NCI-H2029 (cell line): Measurements from ENCODE around the gene LEPROT.
"Not testable (repeated sequence)": the region's sequence is repeated elsewhere in the genome, so short reads cannot be mapped to it uniquely, and the experiment has no call there.

Experiments
- DNase-seq: peaks from one replicate; lab custom pipeline; 2025; lab: John Stamatoyannopoulos, UW

Gene LEPROT

DNA sequence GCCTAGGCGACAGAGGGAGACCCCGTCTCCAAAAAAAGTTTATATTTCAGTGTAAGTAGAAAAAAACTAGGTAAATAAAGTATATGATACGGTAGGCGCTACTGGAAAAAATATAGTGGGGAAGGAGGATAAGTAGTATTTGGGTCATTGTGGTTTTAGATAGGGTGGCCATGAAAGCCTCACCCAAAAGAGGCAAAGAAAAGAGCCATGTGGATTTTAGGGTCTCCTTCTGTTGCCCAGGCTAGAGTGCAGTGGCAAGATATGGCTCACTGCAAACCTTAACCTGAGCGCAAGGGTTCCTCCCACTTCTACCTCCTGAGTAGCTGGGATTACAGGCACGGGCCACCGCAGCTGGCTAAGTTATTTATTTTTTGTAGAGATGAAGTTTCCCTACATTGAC, 17.1 kb downstream of the LEPROT start:
- DNase-seq: no peak

GRCh38 chr1:65440322-65440900, 19.9 kb downstream of the LEPROT start:
- no peak for DNase-seq

GRCh38 chr1:65440915-65441314, 20.4 kb downstream of the LEPROT start:
- DNase-seq: no peak

DNA sequence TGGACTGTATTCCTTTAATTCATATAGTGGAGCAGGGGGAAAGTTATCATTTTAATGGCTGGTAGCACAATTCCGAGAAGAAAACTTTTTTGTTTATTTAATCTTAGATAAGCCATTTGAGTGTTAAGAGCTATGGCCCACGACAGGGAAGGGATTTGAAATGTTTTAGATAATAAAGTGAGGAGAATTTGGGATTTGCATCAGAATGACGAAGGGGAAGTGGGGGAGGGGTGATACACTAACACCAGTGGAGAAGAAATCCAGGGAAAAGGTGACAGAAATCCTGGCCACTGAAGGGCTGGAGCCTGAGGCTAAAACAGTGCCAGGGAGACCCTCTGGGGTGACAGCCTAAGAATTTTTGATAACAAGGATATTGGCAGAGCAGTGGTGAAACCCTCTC, 21.0 kb downstream of the LEPROT start:
- no peak for DNase-seq

DNA sequence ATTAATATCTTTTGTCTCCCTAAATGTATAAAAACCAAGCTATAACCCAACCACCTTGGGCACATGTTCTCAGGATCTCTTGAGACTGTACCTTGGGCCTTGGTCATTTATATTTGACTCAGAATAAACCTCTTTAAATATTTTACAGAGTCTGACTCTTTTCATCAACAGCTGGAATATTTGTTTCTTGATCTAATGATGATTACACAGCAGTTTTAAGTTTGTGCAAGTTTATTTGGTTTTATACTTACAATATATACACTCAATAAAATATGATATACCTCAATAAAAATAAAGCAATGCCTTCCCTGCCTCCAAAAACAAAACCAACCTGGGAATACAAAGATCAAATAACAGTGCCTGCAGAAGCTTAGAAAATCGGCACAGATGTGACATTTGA, 22.0 kb downstream of the LEPROT start:
- DNase-seq: no peak

- no peak for DNase-seq
These were observed 23.2 kb downstream of the LEPROT start for GRCh38 chr1:65443647-65444046.

- no peak for DNase-seq
These were observed 23.7 kb downstream of the LEPROT start for GRCh38 chr1:65444128-65444640.

DNA sequence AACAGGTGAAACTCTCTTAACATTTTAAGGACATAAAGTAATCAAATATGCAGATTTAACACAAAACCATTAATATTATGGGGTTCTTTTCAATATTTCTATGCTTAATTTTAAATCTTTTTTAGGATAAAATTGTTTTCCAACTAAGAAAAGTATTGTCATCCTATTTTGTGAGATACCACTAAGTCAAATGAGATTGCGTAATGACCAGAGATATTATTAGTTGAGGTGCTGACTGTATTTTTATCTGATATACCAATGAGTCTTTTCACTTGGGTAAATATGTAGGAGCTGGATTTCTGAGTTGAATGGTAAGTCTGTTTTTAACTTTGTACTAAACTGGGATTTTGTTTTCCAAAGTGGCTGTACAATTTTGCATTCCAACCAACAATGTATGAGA, 25.4 kb downstream of the LEPROT start:
- no peak for DNase-seq

GRCh38 chr1:65449214-65449823, 28.9 kb downstream of the LEPROT start:
- DNase-seq: no peak

DNA sequence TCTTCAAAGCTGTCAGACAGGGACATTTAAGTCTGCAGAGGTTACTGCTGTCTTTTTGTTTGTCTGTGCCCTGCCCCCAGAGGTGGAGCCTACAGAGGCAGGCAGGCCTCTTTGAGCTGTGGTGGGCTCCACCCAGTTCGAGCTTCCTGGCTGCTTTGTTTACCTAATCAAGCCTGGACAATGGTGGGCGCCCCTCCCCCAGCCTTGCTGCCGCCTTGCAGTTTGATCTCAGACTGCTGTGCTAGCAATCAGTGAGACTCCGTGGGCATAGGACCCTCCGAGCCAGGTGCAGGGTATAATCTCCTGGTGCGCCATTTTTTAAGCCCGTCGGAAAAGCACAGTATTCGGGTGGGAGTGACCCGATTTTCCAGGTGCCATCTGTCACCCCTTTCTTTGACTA, 35.2 kb downstream of the LEPROT start:
- not testable (repeated sequence) for DNase-seq

GRCh38 chr1:65456481-65456880, 36.0 kb downstream of the LEPROT start:
- no peak for DNase-seq

DNA sequence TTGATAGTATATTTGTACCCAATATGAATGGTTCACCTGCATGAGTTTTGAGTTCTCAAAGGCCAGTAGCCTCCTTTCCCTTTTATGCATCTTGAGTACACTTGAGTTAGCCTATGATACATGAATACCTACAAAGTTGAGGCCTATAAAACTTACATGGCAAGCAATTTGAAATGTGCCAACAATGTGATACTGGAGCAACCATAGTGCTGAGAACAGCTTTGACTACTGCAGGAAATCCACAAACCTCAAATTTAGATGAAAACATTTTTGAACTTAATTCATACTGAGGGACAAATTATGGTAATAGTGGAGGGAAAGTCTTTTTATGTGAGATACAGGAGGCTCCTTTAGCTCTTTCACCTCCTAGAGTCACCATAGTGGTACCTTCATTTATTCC, 37.4 kb downstream of the LEPROT start:
- DNase-seq: no peak

DNA sequence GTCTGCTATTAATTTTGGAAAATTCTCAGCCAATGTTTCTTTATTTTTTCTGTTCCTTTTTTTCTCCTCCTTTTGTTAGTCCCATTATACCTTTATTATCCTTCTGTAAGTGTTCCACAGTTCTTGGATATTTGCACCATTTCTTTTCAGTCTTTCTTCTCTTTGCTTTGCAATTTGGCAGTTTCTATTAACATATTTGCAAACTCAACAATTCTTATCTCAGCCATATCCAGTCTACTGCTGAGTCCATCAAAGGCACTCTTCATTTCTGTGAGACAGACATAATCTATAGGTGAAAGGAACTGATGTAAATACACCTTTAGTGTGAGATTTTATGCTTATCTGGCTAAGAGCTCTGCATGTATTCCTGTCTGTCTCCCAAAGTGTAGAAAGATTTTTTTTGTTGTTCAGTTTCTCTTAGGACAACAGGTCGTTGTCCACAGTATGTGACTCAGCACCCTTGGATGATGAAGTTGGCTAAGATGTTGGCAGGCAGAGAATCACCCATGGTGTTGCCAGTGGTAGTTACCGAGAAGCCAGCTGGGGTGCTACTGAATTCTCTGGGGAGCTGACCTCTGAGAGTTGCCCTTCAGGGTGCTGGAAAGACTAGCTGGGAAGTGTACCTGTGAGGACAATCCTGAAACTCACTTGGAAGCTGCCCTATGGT, 38.4 kb downstream of the LEPROT start:
- no peak for DNase-seq

GRCh38 chr1:65459397-65459768, 38.9 kb downstream of the LEPROT start:
- DNase-seq: no peak

- DNase-seq: not testable (repeated sequence)
These were observed 45.4 kb downstream of the LEPROT start for GRCh38 chr1:65465837-65466236.

GRCh38 chr1:65467536-65467935, 47.1 kb downstream of the LEPROT start:
- no peak for DNase-seq

DNA sequence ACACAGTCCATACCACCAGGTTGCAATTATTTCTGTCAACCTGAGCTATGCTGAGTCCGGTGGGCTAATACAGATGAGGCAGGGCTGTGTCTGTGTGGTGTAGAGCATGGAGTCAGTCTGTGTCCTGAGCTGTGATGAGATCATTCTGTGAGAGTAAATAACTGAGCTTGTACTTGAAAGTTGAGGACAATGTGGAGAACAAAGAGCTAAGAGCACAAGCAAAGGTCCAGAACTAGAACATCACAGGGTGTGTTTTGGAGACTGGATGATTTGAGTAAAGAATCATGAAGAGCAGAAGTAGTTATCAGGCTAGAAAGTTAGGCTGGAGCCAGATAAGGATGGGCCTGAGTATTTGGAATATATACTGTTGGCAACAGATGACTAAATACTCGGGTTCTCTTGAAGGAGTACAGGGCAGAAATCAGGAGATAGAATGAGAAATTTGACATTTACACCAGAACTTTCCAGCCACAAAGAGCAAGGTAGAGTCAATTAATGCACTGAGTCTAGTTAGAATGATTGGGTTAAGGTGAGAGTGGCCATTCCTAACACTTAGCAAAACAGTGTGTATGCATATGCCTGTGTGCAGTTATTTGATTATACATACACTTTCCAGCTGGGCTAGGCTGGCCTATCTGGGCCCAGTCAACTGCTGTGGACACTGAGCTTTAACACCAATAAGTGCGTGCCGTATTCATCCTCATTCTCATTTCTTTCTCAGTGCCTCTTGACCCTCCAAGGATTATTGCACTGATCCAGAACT, 48.8 kb downstream of the LEPROT start:
- no peak for DNase-seq

DNA sequence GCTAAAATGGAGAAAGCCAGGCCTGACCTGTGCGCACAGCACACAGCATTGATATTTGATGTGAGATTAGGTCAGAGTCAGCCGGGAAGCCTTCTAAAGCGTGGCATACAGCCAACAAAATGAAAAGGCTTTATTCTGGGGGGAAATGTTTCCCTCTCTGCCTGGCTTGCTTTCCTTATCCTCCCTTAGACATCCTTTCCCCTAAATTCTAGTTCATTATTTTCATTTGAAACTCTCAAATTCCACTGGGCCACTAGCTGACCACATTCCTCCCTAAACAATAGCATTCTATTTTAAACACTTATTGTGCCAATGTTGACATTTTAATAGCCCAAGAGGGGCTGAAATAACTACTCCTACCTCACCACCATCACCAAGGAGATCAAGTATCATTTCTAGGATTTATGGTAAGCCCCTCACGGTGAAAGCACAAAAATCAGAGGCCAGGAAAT, 49.4 kb downstream of the LEPROT start:
- DNase-seq: peak; percentile 67

DNA sequence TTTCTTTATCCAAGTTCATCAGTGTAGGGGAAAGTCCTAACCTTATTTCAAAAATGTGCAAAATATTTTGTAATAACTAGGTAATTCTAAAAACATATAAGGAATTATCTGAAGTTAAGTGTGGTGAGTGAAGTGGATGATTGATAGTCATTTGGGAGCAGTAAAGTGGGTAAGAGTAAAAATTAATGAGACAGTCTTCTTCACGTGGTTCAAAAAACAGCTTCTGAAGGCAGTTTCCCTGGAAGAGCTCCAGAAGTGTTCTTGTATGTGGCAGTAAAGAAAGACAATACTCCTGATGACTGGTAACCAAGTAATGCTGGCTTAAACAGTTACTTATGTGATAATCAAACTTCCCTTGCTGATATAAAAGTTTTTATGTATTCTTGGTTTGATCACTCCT, 50.3 kb downstream of the LEPROT start:
- DNase-seq: no peak

DNA sequence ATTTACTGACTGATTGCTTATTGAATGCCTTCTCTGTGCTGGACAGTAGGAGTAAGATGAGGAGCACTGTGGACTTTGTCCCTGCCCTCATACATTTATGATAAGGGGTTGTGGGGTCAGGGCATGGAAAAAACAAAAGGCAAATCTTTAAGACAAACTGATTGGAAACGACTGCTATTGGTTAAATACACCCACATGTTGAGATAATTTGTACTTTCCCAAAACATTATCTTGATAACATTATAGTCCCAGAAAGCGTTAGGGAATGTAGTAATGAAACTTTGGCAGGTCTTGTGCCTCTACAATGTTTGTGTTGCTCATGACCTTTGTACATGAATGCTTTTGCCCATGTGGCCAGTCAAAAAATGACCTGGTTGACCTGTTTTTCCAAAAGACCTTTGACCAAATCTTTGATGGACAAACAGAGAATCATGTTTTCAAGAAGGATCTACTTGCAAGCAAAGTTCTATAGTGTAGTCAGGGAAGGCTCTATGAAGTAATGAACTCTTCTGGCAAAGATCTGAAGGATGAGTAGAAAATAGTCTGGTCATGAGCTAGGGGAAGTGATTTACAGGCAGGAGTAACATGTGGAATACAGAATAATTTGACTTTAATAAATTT, 50.9 kb downstream of the LEPROT start:
- no peak for DNase-seq

DNA sequence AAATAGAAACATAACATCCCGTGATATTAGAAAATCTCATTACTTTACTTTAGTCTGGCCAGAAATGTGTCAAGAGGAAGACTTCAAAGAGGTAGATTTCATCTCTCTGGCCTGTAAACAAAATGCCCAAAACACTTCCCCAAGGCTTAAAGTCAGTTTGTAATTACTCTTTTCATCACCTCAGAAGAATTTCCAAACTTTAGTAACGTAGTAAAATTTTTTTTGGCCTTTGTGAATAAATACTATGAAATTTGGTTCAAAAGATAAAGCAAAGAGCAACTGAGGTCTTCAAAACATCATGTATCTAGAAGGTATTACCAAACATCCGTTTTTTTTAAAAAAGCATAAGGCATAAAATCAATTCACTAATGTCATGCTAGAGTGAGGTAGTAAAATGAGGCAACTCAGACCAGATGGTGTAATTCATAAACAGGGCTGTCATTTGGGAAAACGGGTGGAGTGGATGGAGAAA, 51.4 kb downstream of the LEPROT start:
- DNase-seq: no peak

DNA sequence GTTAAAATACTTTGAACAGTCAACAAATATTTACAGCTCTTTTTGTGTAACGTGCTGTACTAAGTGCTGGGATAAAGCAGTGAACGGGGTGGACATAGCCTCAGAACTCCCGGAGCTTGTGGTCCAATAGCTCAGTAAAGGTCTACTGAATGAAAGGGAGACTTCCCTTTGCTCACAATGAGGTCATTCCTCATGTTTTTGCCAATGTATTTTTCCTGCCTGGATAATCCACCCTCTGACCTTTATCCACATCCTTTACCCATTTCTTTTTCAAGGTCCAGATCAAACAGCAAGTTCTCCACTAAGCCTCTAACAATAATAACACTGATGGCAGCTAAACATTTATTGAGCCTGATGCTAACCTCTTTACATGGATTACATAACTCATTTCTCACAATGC, 55.9 kb downstream of the LEPROT start:
- DNase-seq: no peak
